VCaP (cell line): ENCODE measurements around the gene GABRA4.

Source experiments
- H3K27ac ChIP-seq: fragments of 450-650 bp; 2 replicates; pipeline ENCODE4 v1.5.1; 2017
- TF ChIP-seq, protein P1 (sequence below): fragments of 450-650 bp; conservative IDR thresholded peaks from 2 replicates; pipeline ENCODE4 v1.5.1; 2017; ENCODE audit warnings: mild to moderate bottlenecking, moderate library complexity

The GABRA4 gene

DNA sequence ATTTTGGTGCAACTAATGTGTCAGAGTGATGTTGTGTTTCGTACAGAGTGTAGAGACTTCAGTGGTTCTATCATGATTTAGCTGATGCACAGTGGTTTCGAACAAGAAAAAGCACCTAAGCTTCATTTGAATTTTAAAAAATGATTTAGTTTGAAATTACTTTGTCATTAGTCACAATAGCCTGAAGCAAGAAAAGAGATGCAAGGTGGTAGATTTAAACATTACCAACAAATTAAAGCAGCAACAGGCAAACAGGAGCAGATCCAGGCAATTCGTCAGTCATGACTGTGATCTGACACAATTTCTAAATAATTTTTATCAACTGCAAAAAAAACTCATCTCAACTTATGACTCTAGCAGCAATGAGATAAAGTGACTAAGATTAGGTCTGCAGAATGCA is 59.7 kb downstream of the GABRA4 start:
- H3K27ac ChIP-seq: no peak overlapping the region
- TF ChIP-seq, protein P1, sequence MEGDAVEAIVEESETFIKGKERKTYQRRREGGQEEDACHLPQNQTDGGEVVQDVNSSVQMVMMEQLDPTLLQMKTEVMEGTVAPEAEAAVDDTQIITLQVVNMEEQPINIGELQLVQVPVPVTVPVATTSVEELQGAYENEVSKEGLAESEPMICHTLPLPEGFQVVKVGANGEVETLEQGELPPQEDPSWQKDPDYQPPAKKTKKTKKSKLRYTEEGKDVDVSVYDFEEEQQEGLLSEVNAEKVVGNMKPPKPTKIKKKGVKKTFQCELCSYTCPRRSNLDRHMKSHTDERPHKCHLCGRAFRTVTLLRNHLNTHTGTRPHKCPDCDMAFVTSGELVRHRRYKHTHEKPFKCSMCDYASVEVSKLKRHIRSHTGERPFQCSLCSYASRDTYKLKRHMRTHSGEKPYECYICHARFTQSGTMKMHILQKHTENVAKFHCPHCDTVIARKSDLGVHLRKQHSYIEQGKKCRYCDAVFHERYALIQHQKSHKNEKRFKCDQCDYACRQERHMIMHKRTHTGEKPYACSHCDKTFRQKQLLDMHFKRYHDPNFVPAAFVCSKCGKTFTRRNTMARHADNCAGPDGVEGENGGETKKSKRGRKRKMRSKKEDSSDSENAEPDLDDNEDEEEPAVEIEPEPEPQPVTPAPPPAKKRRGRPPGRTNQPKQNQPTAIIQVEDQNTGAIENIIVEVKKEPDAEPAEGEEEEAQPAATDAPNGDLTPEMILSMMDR: no peak

DNA sequence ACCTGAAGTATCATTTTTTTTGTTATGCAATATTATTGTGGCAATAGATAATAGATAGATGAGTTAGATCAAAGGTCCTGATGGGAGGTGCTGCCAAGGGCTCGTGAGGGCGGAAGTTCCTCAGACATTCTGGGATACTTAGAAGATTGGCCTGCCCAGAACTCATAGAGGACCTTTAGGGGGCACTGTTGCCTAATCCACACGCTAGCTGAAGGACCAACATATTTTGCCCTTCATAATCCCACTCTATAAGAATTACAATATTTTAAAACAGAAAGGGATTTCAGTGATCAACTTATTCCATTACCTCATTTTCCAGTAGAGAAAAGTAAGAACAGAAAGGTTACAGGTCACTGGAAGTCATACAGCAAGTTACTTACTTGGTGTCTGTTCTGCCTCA is 61.4 kb downstream of the GABRA4 start:
- H3K27ac ChIP-seq: no peak overlapping the region
- TF ChIP-seq, protein P1: peak; percentile 29; the same call in 1 of the 2 replicates

DNA sequence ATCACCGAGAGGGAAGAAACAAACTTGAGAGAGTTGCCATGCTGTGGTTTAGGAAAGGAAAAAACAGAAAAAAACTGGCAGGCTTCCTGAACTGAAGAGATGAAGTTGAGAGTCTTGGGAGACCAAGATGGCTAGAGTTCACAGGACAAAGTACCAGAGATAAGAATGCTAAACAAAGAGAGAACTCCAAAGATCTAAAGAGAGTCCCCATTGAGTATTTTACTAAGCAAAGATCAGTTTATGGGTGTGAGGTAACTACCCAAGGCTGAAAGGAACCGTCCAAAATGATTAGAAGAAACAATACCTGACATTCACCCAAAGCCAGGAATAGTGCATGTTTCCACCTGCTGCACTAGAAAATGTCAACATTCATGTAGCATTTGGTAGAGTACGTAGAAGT is 62.5 kb downstream of the GABRA4 start:
- H3K27ac ChIP-seq: no peak overlapping the region
- TF ChIP-seq, protein P1: no peak

DNA sequence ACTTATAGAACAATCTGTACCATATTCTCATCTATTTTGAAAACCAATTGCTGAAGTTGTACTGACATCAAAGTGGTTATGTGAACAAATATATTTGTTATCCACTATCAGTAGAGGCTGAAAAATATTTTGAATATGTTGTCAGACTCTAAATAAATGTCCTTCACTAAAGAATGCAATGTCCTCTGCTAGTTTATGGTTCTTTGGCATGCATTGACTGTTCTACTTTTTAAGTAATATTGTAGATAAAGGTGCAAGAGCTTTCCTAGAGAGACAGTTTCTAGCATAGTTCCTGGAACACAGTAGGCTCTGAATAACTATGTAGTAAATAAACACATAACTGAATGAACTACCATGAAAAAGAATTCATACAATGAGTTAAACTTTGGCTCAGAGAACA is 66.2 kb downstream of the GABRA4 start:
- no peak overlapping the region for H3K27ac ChIP-seq
- TF ChIP-seq, protein P1: no peak

DNA sequence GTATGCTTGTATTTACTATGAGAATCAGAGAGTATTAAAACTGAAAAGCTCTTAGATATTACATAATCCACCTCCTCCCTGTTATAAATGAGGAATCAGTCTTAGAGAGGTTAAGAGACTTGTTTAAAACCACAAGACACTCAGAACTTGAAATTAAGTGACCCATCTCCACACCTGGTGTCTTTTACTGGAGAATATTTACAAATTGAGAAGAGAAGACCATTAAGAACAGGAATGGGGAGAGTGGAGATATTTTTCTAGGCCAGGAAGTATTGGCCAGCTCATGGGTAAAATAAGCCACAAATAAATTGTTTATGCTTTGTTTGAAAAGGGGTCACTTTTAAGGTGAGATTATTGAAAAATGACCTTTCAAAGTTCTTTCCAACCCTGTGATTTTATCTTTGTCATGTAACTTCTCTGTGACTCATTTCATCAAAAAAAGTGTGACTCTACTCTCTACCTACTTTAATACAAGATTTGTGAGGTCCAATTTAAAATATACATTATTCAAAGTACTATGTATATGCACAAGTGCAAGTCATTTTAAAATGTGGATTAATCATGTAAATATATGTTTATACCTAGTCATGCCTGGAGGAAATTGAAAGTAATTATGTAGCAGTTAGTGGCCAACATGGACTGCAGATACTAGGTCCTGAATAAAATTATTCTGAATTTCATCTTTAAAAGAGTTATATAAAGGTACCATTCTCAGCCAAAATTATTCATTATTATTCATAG is 68.4 kb downstream of the GABRA4 start:
- no peak overlapping the region for H3K27ac ChIP-seq
- TF ChIP-seq, protein P1: no peak

DNA sequence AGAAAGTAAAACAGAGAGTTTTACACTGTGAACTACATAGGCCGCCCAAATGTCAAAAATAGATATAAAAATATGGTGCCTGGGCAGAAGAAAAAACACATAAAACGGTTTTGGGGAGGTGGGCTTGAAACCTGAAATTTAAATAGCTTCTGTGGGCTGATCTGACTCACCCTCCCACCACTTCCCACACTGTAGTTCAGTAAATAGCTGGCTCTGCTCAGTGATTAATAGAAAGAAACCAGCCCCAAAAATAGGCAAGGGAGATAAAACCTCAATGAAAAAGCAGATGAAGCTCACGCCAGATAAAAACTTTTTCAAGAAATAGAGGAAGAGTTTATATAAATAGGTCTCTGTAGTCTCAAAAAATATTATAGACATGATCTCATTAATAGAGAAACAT is 71.2 kb downstream of the GABRA4 start:
- H3K27ac ChIP-seq: no peak overlapping the region
- TF ChIP-seq, protein P1: no peak

DNA sequence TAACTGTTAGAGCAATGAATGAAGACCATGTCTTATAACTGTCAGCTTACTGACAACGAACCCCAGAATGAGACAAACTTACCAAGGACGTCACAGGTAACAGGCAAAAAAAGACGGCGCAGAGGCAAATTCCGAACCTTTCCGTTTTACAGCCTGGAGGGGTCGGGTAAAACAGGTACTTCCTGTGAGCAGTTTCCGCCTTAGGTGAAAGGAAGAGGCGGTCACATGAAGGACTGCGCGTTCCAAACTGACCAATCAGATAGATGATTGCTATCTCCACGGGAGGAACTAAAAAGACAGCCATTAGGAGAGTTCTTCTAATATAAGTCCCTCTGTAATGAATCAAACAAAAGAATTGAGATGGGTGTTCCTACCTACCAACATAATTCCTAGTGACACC is 84.3 kb downstream of the GABRA4 start, which contains the start of gene COX7B2:
Gene COX7B2 (minus strand): TSS at position 168 of the 400 bp plus-strand sequence. CDS start 174,053 bp downstream, outside the sequence.
- no peak within 1 kb of the TSS for H3K27ac ChIP-seq
- TF ChIP-seq, protein P1: no peak
